ENCODE results near the gene TPCN1. TPM values are rescaled to one million over a fixed set of nuclear protein-coding genes. Genes with fewer than 3 reads are reported as not detected.

Gene TPCN1
- total and polyA plus RNA-seq, 2 experiments from 2014 or later, result 14.4 to 16.2 TPM

GRCh38 chr12:113305281-113305856 is 84.1 kb downstream of the TPCN1 start:
- H3K4me1 Mint-ChIP-seq, result peaks cover 20% of the 10 kb centered on the region
- H3K9me3 Mint-ChIP-seq, result peaks cover 1% of the 10 kb centered on the region; the same call in 2 of the 3 replicates
- no peaks in the 10 kb centered on the region for H3K9me2 ChIP-seq (ENCODE audit: insufficient read depth)
- DNase-seq (ENCODE audit: low spot score), result no peak
- no peak overlapping the region for H2AFZ ChIP-seq
- H3K27me3 ChIP-seq (ENCODE audit: insufficient read depth), result no peaks in the 10 kb centered on the region
- H3K36me3 ChIP-seq (ENCODE audit: insufficient read depth), result no peaks in the 10 kb centered on the region
- no peak for TF ChIP-seq EZH2phosphoT487 (IDR thresholded peaks at IDR 0.05; ENCODE audit: unreplicated experiment)
- TF ChIP-seq EZH2 (IDR thresholded peaks at IDR 0.05; ENCODE audit: low read depth, unreplicated experiment), result no peak
- no peak for TF ChIP-seq REST (IDR thresholded peaks at IDR 0.05; ENCODE audit: unreplicated experiment)
- no peak for TF ChIP-seq CTCF (conservative IDR thresholded peaks at IDR 0.05; ENCODE audit: low read depth in 2 of 2)
- no peak for TF ChIP-seq ZNF462 (CRISPR knock-in tag; IDR thresholded peaks at IDR 0.05)
- no peak overlapping the region for H3K27ac Mint-ChIP-seq
- no peak for ATAC-seq
- H3K36me3 Mint-ChIP-seq (ENCODE audit: low read depth), result peaks cover 10% of the 10 kb centered on the region
- H3F3A ChIP-seq (replicated peaks; ENCODE audit: low read depth), result 0 out of 2 replicates have a peak, but pooled peaks cover 3% of the 10 kb centered on the region
- H3K27me3 Mint-ChIP-seq (ENCODE audit: insufficient read depth, low read depth, poor library complexity), result peaks cover 9% of the 10 kb centered on the region
- no peak overlapping the region for H3K4me3 Mint-ChIP-seq
- H3K79me2 ChIP-seq (replicated peaks; ENCODE audit: insufficient read depth), result no peaks in the 10 kb centered on the region
- no peaks in the 10 kb centered on the region for H4K20me1 ChIP-seq (replicated peaks; ENCODE audit: insufficient read depth)
- H3K4me3 ChIP-seq, result no peak overlapping the region
- no peak overlapping the region for H3K27ac ChIP-seq (ENCODE audit: low read depth)
- 0 out of 2 replicates have a peak, but pooled peaks cover 4% of the 10 kb centered on the region for H3K4me1 ChIP-seq (ENCODE audit: insufficient read depth)
- H3K4me2 ChIP-seq, result no peak overlapping the region
